KMS-11 (cell line): ENCODE results near the gene CDH4.

Experiments used
- H2AFZ ChIP-seq: fragments of 200-600 bp; sonication (generic); 2 replicates; pipeline ENCODE4 v1.6.1; 2016; ENCODE audit warnings: antibody characterized with exemption, mixed run types, low read depth
- H3K27ac ChIP-seq: fragments of 200-600 bp; sonication (generic); 2 replicates; pipeline ENCODE4 v1.6.1; 2016; ENCODE audit warnings: mild to moderate bottlenecking, mixed run types
- H3K27me3 ChIP-seq: fragments of 200-600 bp; sonication (generic); 2 replicates; pipeline ENCODE4 v1.6.1; 2017; ENCODE audit warnings: mild to moderate bottlenecking, low read depth, mixed run types, moderate library complexity; ENCODE audit not compliant: insufficient read depth
- H3K36me3 ChIP-seq: fragments of 200-600 bp; sonication (generic); 2 replicates; pipeline ENCODE4 v1.6.1; 2017; ENCODE audit warnings: mild to moderate bottlenecking, mixed run types; ENCODE audit not compliant: insufficient read depth
- H3K4me1 ChIP-seq: fragments of 200-600 bp; sonication (generic); 2 replicates; pipeline ENCODE4 v1.6.1; 2016; ENCODE audit warnings: mild to moderate bottlenecking, low read depth, mixed run types; ENCODE audit not compliant: poor library complexity, severe bottlenecking
- H3K4me2 ChIP-seq: fragments of 200-600 bp; sonication (generic); 2 replicates; pipeline ENCODE4 v1.7.0; 2016; ENCODE audit warnings: mild to moderate bottlenecking, mixed run types
- H3K4me3 ChIP-seq: fragments of 200-600 bp; sonication (generic); IDR thresholded peaks from 2 replicates; pipeline ENCODE4 v1.6.1; 2017; ENCODE audit warnings: low read depth, low read length, mixed read lengths; ENCODE audit not compliant: insufficient read depth
- H3K79me2 ChIP-seq: fragments of 200-600 bp; sonication (generic); 2 replicates; pipeline ENCODE4 v1.6.1; 2016; ENCODE audit warnings: low read depth, mixed run types; ENCODE audit not compliant: insufficient read depth
- H3K9ac ChIP-seq: fragments of 200-600 bp; sonication (generic); 2 replicates; pipeline ENCODE4 v1.6.1; 2016; ENCODE audit warnings: mild to moderate bottlenecking, mixed run types
- H4K20me1 ChIP-seq: fragments of 200-600 bp; sonication (generic); 2 replicates; pipeline ENCODE4 v1.6.1; 2016; ENCODE audit warnings: mild to moderate bottlenecking, mixed run types; ENCODE audit not compliant: insufficient read depth
- CTCF ChIP-seq: fragments of 200-600 bp; sonication (generic); conservative IDR thresholded peaks from 2 replicates; pipeline ENCODE4 v1.6.1; 2017; ENCODE audit warnings: low read depth, mild to moderate bottlenecking, antibody characterized with exemption, low read length, moderate library complexity, mixed read lengths

Gene CDH4

GRCh38 chr20:61692479-61692878 lies 440.4 kb downstream of the CDH4 start:
- H3K36me3 ChIP-seq, result no peaks in the 10 kb centered on the region
- no peak overlapping the region for H3K4me3 ChIP-seq
- no peak overlapping the region for H3K9ac ChIP-seq
- H4K20me1 ChIP-seq, result no peaks in the 10 kb centered on the region
- H3K27me3 ChIP-seq, result peaks cover 27% of the 10 kb centered on the region; the same call in 1 of the 2 replicates
- no peak overlapping the region for H2AFZ ChIP-seq
- no peaks in the 10 kb centered on the region for H3K79me2 ChIP-seq
- no peak overlapping the region for H3K27ac ChIP-seq
- no peaks in the 10 kb centered on the region for H3K4me1 ChIP-seq
- no peak for TF ChIP-seq CTCF
- no peak overlapping the region for H3K4me2 ChIP-seq

- no peaks in the 10 kb centered on the region for H3K4me1 ChIP-seq
- H4K20me1 ChIP-seq, result no peaks in the 10 kb centered on the region
- no peak overlapping the region for H3K9ac ChIP-seq
- peaks cover 25% of the 10 kb centered on the region for H3K27me3 ChIP-seq
- no peak overlapping the region for H2AFZ ChIP-seq
- no peak overlapping the region for H3K4me3 ChIP-seq
- H3K79me2 ChIP-seq, result no peaks in the 10 kb centered on the region
- no peaks in the 10 kb centered on the region for H3K36me3 ChIP-seq
- no peak overlapping the region for H3K27ac ChIP-seq
- H3K4me2 ChIP-seq, result no peak overlapping the region
- TF ChIP-seq CTCF, result no peak
Measured at GRCh38 chr20:61693055-61693600, 441.1 kb downstream of the CDH4 start.

GRCh38 chr20:61694682-61695081 lies 442.6 kb downstream of the CDH4 start:
- Histone ChIP-seq H3K4me3 (no peak overlapping the region), H3K27me3 (peaks cover 35% of the 10 kb centered on the region), H3K27ac (no peak overlapping the region), H3K9ac (no peak overlapping the region), H2AFZ (no peak overlapping the region), H3K79me2 (no peaks in the 10 kb centered on the region), H4K20me1 (no peaks in the 10 kb centered on the region), H3K36me3 (no peaks in the 10 kb centered on the region), H3K4me1 (no peaks in the 10 kb centered on the region), H3K4me2 (no peak overlapping the region)
- no peak for TF ChIP-seq CTCF

GRCh38 chr20:61695741-61696140 lies 443.7 kb downstream of the CDH4 start:
- Histone ChIP-seq H2AFZ (no peak overlapping the region), H3K4me1 (no peaks in the 10 kb centered on the region), H3K9ac (no peak overlapping the region), H4K20me1 (no peaks in the 10 kb centered on the region), H3K4me2 (no peak overlapping the region), H3K79me2 (no peaks in the 10 kb centered on the region), H3K4me3 (no peak overlapping the region), H3K27ac (no peak overlapping the region), H3K27me3 (peaks cover 42% of the 10 kb centered on the region), H3K36me3 (no peaks in the 10 kb centered on the region)
- TF ChIP-seq CTCF, result no peak
